NCI-H460 (cell line): ENCODE results near the gene GPR15. TPM values are rescaled to one million over a fixed set of nuclear protein-coding genes. Genes with fewer than 3 reads are reported as not detected.

Experiments
- DNase-seq: peaks from one replicate; pipeline ENCODE4 v3.0.0-alpha.2; 2016; ENCODE audit warnings: low read depth; ENCODE audit errors: extremely low read depth
- polyA plus RNA-seq: library from polyadenylated mRNA; depleted of rRNA; stranded (reverse); fragments of >200 nt; gene quantifications from 2 replicates; pipeline ENCODE4 v1.2.3, GENCODE V29; 2014; cell fraction: nucleus; rRNA removed
- total RNA-seq: library from RNA; depleted of rRNA; stranded (reverse); fragments of >200 nt; shearing (Covaris generic); gene quantifications from 2 replicates; pipeline ENCODE4 v1.2.3, GENCODE V29; 2014; rRNA removed

GPR15 gene
- total RNA-seq: not detected in 2 replicates
- not detected in 2 replicates for polyA plus RNA-seq

- DNase-seq: no peak
Measured at GRCh38 chr3:98531622-98532274, at the start of gene GPR15. TSS of gene GPR15 (plus strand) at chr3:98531978. CDS start at chr3:98532034, 56 bp downstream.

GRCh38 chr3:98482717-98483482 is 48.9 kb upstream of the GPR15 start:
- DNase-seq: no peak

- DNase-seq: peak; percentile 1
Measured at GRCh38 chr3:98483626-98484025, 48.2 kb upstream of the GPR15 start.

GRCh38 chr3:98497381-98497780 is 34.4 kb upstream of the GPR15 start, which contains the start of gene OR5K2:
TSS of gene OR5K2 (plus strand) at chr3:98497681. CDS start at chr3:98497681, 0 bp downstream.
- no peak for DNase-seq

GRCh38 chr3:98500019-98500418 is 31.8 kb upstream of the GPR15 start:
- no peak for DNase-seq

- no peak for DNase-seq
Measured at GRCh38 chr3:98501270-98501669, 30.5 kb upstream of the GPR15 start.

- DNase-seq: no peak
Measured at GRCh38 chr3:98501863-98502576, 29.8 kb upstream of the GPR15 start.

GRCh38 chr3:98504539-98504938 is 27.2 kb upstream of the GPR15 start:
- no peak for DNase-seq

- no peak for DNase-seq
Measured at GRCh38 chr3:98508582-98508981, 23.2 kb upstream of the GPR15 start.

- DNase-seq: no peak
Measured at GRCh38 chr3:98512576-98512975, 19.2 kb upstream of the GPR15 start.

- DNase-seq: no peak
Measured at GRCh38 chr3:98513091-98513511, 18.7 kb upstream of the GPR15 start.

GRCh38 chr3:98513736-98514135 is 18.0 kb upstream of the GPR15 start:
- DNase-seq: no peak

GRCh38 chr3:98514948-98515347 is 16.8 kb upstream of the GPR15 start:
- DNase-seq: no peak

- DNase-seq: no peak
Measured at GRCh38 chr3:98518816-98519215, 13.0 kb upstream of the GPR15 start.

- no peak for DNase-seq
Measured at GRCh38 chr3:98519351-98519750, 12.4 kb upstream of the GPR15 start.

- DNase-seq: peak; percentile 28
Measured at GRCh38 chr3:98521897-98522543, 9.8 kb upstream of the GPR15 start.

GRCh38 chr3:98522544-98523281 is 9.1 kb upstream of the GPR15 start, which contains the start of gene CLDND1:
TSS of gene CLDND1 (minus strand) at chr3:98522902. CDS start at chr3:98521424, 1,478 bp downstream.
- DNase-seq: peak; percentile 90

GRCh38 chr3:98525494-98525893 is 6.3 kb upstream of the GPR15 start:
- DNase-seq: no peak

- no peak for DNase-seq
Measured at GRCh38 chr3:98528474-98529346, 3.1 kb upstream of the GPR15 start.
